Dermis microvascular lymphatic vessel endothelial cell (primary cell): ENCODE results near the gene BDP1. TPM values are rescaled to one million over a fixed set of nuclear protein-coding genes. Genes with fewer than 3 reads are reported as not detected.
"Not testable (repeated sequence)": the region's sequence is repeated elsewhere in the genome, so short reads cannot be mapped to it uniquely, and the experiment has no call there.

Source experiments
- DNase-seq, 2 donors: peaks; one replicate each; pipeline versions ENCODE4 v3.0.0 to v3.0.0-alpha.2; 2010; ENCODE audit warnings: low read depth in 2 of 2
- total RNA-seq: library from RNA; depleted of rRNA; stranded (reverse); fragments of >200 nt; gene quantifications from 2 replicates; pipeline ENCODE4 v1.2.1, GENCODE V29; 2014

Gene BDP1
- total RNA-seq: 16.0 and 17.8 TPM in 2 replicates

- DNase-seq: peak; percentile 92 to 95
Observed at GRCh38 chr5:71455427-71456361, at the start of gene BDP1. BDP1 (plus strand) TSS chr5:71455651; CDS start chr5:71455878, 227 bp downstream.

- not testable (repeated sequence) for DNase-seq
Observed at GRCh38 chr5:71410088-71410487, 45.4 kb upstream of the BDP1 start.

DNA sequence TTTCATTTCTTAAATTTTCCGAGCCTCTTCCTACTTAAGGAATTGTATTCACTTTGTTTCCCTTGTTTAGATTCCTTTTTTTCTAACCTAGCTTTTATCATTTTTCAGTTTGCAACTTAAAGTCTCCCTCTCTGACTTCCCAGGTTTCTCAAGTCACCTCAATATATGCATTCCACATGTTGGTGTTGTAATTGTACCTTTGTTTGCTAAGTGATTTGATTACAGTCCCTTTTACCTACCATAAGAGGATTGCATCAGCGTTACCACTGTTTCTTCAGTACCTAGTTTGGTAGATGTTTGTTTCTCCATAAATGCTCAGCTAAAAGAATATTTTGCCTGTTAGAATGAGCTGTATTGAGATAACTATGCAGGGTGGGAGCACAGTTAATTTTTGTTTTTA, 39.8 kb upstream of the BDP1 start:
- not testable (repeated sequence) for DNase-seq

DNA sequence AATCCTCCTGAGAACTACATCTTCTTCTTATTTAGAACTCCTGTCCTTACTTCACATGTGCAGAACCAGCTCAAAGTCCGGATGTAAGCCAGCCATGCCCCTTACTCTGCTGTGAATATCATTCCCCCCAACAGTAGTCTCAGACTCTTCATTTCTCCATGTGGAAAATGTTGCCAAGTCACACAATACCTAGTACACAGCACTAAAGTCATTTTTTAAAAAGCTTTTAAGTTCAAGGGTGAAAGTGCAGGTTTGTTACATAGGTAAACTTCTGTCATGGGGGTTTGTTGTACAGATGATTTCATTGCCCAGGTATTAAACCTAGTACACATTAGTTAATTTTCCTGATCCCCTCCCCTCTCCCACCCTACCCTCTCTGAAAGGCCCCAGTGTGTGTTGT, 37.4 kb upstream of the BDP1 start:
- DNase-seq: not testable (repeated sequence)

DNA sequence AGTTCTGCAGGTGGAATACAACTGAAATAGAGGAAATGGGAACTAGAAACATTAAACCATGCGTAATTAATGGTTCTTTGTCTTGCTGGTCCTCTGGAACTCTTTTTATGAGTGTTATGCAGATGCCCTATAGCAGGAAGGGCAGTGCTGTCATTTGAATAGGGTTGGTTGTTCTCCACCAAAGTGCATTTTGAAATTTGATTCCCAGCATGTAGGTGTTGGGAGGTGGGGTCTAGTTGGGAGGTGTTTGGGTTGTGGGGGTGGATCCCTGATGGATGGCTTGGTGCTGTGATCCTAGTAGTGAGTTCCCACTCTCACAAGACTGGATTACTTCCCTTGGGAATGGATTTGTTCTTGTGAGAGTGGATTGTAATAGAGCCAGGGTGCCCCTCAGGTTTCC, 34.2 kb upstream of the BDP1 start:
- DNase-seq: not testable (repeated sequence)

DNA sequence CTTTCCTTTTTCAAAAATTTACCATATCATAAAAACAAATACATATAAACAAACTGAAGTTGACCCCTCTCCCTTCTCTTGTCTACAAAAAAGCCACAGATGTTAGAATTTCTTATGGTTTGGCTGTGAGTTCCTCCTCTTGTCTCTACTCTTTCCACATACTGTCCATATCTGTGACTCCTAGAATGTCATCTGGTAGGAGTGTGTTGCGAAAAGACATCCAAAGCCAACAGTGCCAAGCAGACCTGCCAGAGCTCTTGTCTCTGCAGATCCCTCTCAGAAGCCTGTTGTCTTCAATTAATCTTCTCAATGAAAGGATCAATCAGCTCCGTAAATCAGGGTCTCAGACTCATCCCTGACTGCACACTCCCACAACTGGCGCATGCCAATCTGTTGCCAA, 31.6 kb upstream of the BDP1 start:
- DNase-seq: not testable (repeated sequence)

DNA sequence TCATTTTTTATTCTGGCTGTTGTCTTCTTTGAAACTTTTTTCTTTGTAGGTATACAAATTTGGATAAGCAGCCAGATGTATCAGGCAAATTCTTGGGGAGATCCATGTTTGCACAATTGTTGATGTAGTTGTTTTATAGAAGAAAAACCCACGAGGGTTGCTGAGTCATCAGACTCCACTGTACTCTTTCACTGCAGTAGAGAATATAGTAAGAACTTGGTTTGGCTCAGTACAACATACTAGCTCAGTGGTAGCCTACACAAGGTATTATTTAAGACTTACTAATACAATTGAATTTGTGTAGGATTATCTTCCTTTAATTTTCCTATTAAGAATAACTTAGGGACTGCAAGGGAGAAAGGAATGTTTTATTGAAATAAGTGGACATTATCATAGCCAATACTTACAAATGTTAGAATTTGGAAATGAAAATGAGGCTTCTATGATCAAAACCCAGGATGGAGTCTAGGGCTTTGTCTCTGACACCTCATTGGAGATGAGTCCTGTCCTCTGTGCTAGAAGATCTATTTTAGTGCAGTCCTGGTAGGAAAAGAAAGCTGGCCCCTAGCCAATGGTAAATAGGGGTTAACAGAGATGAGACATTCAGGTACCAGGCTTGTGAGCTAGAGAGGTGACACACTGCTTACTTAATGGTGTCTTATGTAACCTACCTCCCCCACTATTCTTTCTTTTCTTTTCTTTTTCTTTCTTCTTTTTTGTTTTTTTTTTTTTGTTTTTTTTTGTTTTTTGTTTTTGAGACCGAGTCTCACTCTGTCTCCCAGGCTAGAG, 28.6 kb upstream of the BDP1 start:
- not testable (repeated sequence) for DNase-seq

- DNase-seq: not testable (repeated sequence)
Observed at GRCh38 chr5:71432410-71432809, 23.0 kb upstream of the BDP1 start.

- DNase-seq: not testable (repeated sequence)
Observed at GRCh38 chr5:71434825-71435224, 20.6 kb upstream of the BDP1 start.

GRCh38 chr5:71441564-71441963, 13.9 kb upstream of the BDP1 start:
- not testable (repeated sequence) for DNase-seq

- DNase-seq: not testable (repeated sequence)
Observed at GRCh38 chr5:71443891-71444290, 11.6 kb upstream of the BDP1 start.

DNA sequence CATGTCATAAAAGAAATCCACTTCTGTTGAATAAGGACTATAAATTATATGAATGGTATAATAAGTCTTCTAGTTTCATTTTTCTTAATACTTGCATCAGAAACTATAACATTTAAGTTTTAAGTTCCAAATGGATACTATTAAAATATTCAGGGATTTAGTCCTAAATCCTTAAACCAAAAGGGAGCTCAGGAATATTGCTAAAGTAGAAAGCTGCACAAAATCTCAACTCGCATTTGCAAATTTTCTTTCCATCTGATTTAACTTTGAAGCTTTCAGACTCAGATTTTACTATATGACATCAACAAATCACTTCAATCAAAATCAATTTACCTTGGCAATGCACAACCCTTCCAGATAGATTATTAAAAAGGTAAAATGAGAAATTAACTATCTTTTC, 10.4 kb upstream of the BDP1 start:
- DNase-seq: not testable (repeated sequence)

DNA sequence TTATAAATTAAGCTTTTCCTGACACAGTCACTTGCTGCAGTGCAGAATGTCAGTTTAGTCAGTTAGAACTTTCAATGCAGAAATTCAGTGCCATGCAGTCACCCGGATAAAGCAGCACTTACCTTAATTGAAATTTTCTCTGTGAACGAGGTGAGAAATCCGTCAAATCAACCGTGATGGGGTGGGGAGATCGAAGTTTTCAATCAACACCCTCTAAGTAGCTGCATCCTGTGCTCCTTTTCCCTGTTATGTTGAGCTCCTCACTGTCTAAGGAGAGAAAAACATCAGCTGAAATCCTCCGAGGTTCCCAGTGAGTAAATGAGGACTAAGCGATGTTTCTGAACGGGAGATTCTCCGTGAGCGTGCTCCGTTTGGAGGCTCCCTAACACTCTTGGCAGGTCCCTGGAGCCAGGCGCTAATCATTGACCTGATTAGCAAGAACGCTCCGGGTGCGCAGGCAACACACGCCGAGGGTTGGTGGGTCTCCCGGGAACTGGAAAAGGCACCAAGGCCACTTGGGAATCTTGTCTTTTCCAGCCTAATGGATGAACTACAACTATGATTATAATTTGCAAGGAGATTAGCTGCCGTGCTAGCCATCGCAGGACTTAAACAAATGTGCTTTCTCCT, 9.8 kb upstream of the BDP1 start:
- DNase-seq: not testable (repeated sequence)

- DNase-seq: not testable (repeated sequence)
Observed at GRCh38 chr5:71446540-71447216, 8.8 kb upstream of the BDP1 start.

GRCh38 chr5:71447218-71447808, 8.1 kb upstream of the BDP1 start:
- peak in 1 of 2 donors; percentile 52 for DNase-seq

- no peak for DNase-seq
Observed at GRCh38 chr5:71452876-71453275, 2.6 kb upstream of the BDP1 start.

DNA sequence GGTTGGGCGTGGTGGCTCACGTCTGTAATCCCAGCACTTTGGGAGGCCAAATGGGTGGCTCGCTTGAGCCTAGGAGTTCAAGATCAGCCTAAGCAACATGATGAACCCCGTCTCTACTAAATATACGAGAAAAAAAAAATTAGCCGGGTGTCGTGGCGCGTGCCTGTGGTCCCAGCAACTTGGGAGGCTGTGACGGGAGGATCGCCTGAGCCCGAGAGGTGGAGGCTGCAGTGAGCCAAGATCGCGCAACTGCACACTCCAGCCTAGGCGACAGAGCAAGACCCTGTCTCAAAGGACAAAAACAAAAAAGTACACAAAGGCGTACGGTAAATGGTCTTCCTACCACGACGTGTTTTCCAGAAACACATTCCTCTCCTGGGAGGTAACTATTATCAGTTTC, 538 bp upstream of the BDP1 start:
- DNase-seq: no peak

DNA sequence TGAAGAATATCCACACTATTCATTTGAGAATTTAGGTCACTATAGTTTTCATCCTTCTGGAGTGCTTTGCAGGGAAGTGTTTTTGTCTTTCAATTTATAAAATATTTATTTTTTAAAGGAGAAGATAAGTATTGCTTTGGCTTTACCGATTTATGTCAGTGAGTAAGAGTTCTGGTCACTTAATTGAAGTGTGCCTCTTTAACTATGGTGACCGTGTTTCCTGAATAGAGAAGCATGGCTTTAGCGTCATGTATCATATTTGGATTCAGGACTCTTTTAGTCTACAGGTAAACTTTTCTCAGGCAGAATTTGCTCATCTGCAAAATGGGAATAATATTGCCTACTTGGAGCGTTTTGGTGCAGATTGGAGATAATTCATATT, 902 bp downstream of the BDP1 start:
- DNase-seq: peak in 1 of 2 donors; percentile 20

DNA sequence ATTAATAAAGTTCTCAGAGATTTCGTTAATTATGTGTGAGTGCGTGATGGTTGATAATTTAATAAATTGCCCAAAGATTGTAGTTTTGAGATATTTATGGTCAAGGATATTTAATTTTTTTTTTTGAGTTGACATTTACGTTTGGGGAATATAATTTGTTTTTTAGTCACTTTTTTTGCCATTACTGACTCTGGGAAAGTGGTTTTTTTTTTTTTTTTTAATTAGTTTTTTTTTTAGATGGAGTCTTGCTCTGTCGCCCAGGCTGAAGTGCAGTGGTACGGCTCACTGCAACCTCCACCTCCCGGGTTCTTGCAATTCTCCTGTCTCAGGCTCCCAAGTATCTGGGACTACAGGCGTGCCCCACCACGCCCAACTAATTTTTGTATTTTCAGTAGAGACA, 1.7 kb downstream of the BDP1 start:
- DNase-seq: no peak

DNA sequence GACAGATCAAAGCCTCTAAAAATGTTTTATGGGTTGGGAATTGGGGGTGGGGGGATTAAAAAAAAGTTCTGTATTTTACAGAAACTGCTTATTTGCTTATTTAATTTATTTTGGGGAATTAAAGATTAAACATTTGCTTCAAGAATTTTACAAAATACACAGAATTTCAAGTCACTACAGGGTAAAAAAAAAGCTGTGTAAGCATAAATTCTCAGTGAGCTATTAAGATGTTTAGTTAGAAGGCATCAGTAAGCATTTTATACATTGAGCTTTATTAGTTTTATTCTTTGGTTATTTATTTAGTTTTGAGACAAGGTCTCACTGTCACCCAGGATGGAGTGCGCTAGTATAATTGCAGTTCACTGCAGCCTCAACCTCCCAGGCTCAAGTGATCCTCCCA, 5.2 kb downstream of the BDP1 start:
- DNase-seq: no peak

GRCh38 chr5:71461360-71461759, 5.9 kb downstream of the BDP1 start:
- DNase-seq: no peak
